ENCODE data around the gene WHRN. TPM values are rescaled to one million over a fixed set of nuclear protein-coding genes. Genes with fewer than 3 reads are reported as not detected.

The WHRN gene
- total RNA-seq, 1 donor from 2014 or later: 14.5 TPM

GRCh38 chr9:114499528-114499927 lies 5.7 kb downstream of the WHRN start:
- DNase-seq (no peak), ATAC-seq (ENCODE audit: low read depth) (no peak)
- Mint-ChIP-seq H3K36me3 (ENCODE audit: low read depth) (no peaks in the 10 kb centered on the region), H3K4me1 (peaks cover 50% of the 10 kb centered on the region), H3K27me3 (peaks cover 2% of the 10 kb centered on the region), H3K4me3 (no peak overlapping the region), H3K27ac (no peak overlapping the region), H3K9me3 (no peaks in the 10 kb centered on the region)
- POLR2A ChIA-PET: no interaction called here
- CTCF ChIA-PET: interaction anchor here (1.0 kb wide), 1 partner anchor 64 kb away, joined by 3 read pairs; no protein-coding TSS in a partner anchor
- no peak for TF ChIP-seq CTCF (IDR thresholded peaks at IDR 0.05)
- intact Hi-C loops (cut with micrococcal nuclease): no loop called here

- DNase-seq (no peak), ATAC-seq (ENCODE audit: low read depth) (no peak)
- intact Hi-C loops (cut with micrococcal nuclease): no loop called here
- ChIA-PET CTCF (no interaction called here), POLR2A (no interaction called here)
- TF ChIP-seq CTCF (IDR thresholded peaks at IDR 0.05): no peak
- H3K9me3 Mint-ChIP-seq: no peaks in the 10 kb centered on the region
- H3K36me3 Mint-ChIP-seq (ENCODE audit: low read depth): no peaks in the 10 kb centered on the region
- no peak overlapping the region for H3K4me3 Mint-ChIP-seq
- peaks cover 46% of the 10 kb centered on the region for H3K4me1 Mint-ChIP-seq
- H3K27ac Mint-ChIP-seq: no peak overlapping the region
- peaks cover 2% of the 10 kb centered on the region for H3K27me3 Mint-ChIP-seq
Measured at GRCh38 chr9:114497727-114498382, 7.4 kb downstream of the WHRN start.

GRCh38 chr9:114497236-114497635 lies 8.0 kb downstream of the WHRN start:
- POLR2A ChIA-PET: no interaction called here
- H3K9me3 Mint-ChIP-seq: no peaks in the 10 kb centered on the region
- ATAC-seq (ENCODE audit: low read depth) (peak; percentile 42), DNase-seq (no peak)
- peaks cover 40% of the 10 kb centered on the region for H3K4me1 Mint-ChIP-seq
- intact Hi-C loops (cut with micrococcal nuclease): no loop called here
- peak overlapping the region; percentile 62 for H3K27ac Mint-ChIP-seq
- H3K27me3 Mint-ChIP-seq: peaks cover 2% of the 10 kb centered on the region
- CTCF ChIA-PET: no interaction called here
- H3K4me3 Mint-ChIP-seq: peak overlapping the region; percentile 51
- TF ChIP-seq CTCF (IDR thresholded peaks at IDR 0.05): no peak
- H3K36me3 Mint-ChIP-seq (ENCODE audit: low read depth): peaks cover 3% of the 10 kb centered on the region

- intact Hi-C loops (cut with micrococcal nuclease): no loop called here
- DNase-seq: no peak
- no peak for ATAC-seq (ENCODE audit: low read depth)
- CTCF ChIA-PET: interaction anchor here (1.0 kb wide), 1 partner anchor 157 kb away, joined by 5 read pairs; no protein-coding TSS in a partner anchor
- peaks cover 2% of the 10 kb centered on the region for H3K27me3 Mint-ChIP-seq
- peaks cover 4% of the 10 kb centered on the region for H3K36me3 Mint-ChIP-seq (ENCODE audit: low read depth)
- peaks cover 36% of the 10 kb centered on the region for H3K4me1 Mint-ChIP-seq
- H3K9me3 Mint-ChIP-seq: no peaks in the 10 kb centered on the region
- no peak overlapping the region for H3K27ac Mint-ChIP-seq
- TF ChIP-seq CTCF (IDR thresholded peaks at IDR 0.05): no peak
- POLR2A ChIA-PET: no interaction called here
- no peak overlapping the region for H3K4me3 Mint-ChIP-seq
Measured at GRCh38 chr9:114496011-114496410, 9.3 kb downstream of the WHRN start.

- Mint-ChIP-seq H3K9me3 (no peaks in the 10 kb centered on the region), H3K27me3 (peaks cover 2% of the 10 kb centered on the region), H3K4me3 (no peak overlapping the region), H3K4me1 (peaks cover 36% of the 10 kb centered on the region), H3K36me3 (ENCODE audit: low read depth) (peaks cover 4% of the 10 kb centered on the region), H3K27ac (no peak overlapping the region)
- ATAC-seq (ENCODE audit: low read depth): no peak
- ChIA-PET POLR2A (no interaction called here), CTCF (interaction anchor here (1.0 kb wide), 1 partner anchor 158 kb away, joined by 5 read pairs; no protein-coding TSS in a partner anchor)
- DNase-seq: no peak
- TF ChIP-seq CTCF (IDR thresholded peaks at IDR 0.05): no peak
- intact Hi-C loops (cut with micrococcal nuclease): no loop called here
Measured at GRCh38 chr9:114494776-114495569, 10.3 kb downstream of the WHRN start.

Data from activated B cell treated with CpG ODN at 0.5 μM for 24 hours (primary cell).